ENCODE data around the gene TMEM91.
"Not testable (repeated sequence)": the region's sequence is repeated elsewhere in the genome, so short reads cannot be mapped to it uniquely, and the experiment has no call there.

Gene TMEM91

GRCh38 chr19:41366089-41366488 lies 10.2 kb upstream of the TMEM91 start:
- TF ChIP-seq CTCF (conservative IDR thresholded peaks at IDR 0.05; ENCODE audit: low read depth, low read length): peak; percentile 24
- DNase-seq (ENCODE audit: low read depth): no peak
- no peak overlapping the region for H3K4me3 ChIP-seq (ENCODE audit: low read length)

- peak; percentile 79 for DNase-seq (ENCODE audit: low read depth)
- no peak for TF ChIP-seq CTCF (conservative IDR thresholded peaks at IDR 0.05; ENCODE audit: low read depth, low read length)
- H3K4me3 ChIP-seq (ENCODE audit: low read length): no peak overlapping the region
Observed at GRCh38 chr19:41367848-41368301, 8.5 kb upstream of the TMEM91 start.

GRCh38 chr19:41369769-41370168 lies 6.6 kb upstream of the TMEM91 start:
- no peak for TF ChIP-seq CTCF (conservative IDR thresholded peaks at IDR 0.05; ENCODE audit: low read depth, low read length)
- no peak for DNase-seq (ENCODE audit: low read depth)
- H3K4me3 ChIP-seq (ENCODE audit: low read length): no peak overlapping the region

GRCh38 chr19:41371119-41371518 lies 5.2 kb upstream of the TMEM91 start:
- H3K4me3 ChIP-seq (ENCODE audit: low read length); DNase-seq (ENCODE audit: low read depth): not testable (repeated sequence)

GRCh38 chr19:41371541-41371940 lies 4.8 kb upstream of the TMEM91 start:
- TF ChIP-seq CTCF (conservative IDR thresholded peaks at IDR 0.05; ENCODE audit: low read depth, low read length): no peak
- no peak overlapping the region for H3K4me3 ChIP-seq (ENCODE audit: low read length)
- no peak for DNase-seq (ENCODE audit: low read depth)

- H3K4me3 ChIP-seq (ENCODE audit: low read length): no peak overlapping the region
- DNase-seq (ENCODE audit: low read depth): no peak
- TF ChIP-seq CTCF (conservative IDR thresholded peaks at IDR 0.05; ENCODE audit: low read depth, low read length): no peak
Observed at GRCh38 chr19:41372501-41372900, 3.8 kb upstream of the TMEM91 start.

- peak; percentile 44 for DNase-seq (ENCODE audit: low read depth)
- no peak overlapping the region for H3K4me3 ChIP-seq (ENCODE audit: low read length)
- TF ChIP-seq CTCF (conservative IDR thresholded peaks at IDR 0.05; ENCODE audit: low read depth, low read length): no peak
Observed at GRCh38 chr19:41373993-41374392, 2.3 kb upstream of the TMEM91 start.

GRCh38 chr19:41376998-41377365 lies 649 bp downstream of the TMEM91 start:
- no peak for TF ChIP-seq CTCF (conservative IDR thresholded peaks at IDR 0.05; ENCODE audit: low read depth, low read length)
- no peak for DNase-seq (ENCODE audit: low read depth)
- H3K4me3 ChIP-seq (ENCODE audit: low read length): peak overlapping the region; percentile 63
